ENCODE data around the gene EFHD2. TPM values are rescaled to one million over a fixed set of nuclear protein-coding genes. Genes with fewer than 3 reads are reported as not detected.
A peak's percentile ranks its signal among the peaks of the same experiment; 100 is the strongest.

The EFHD2 gene
- 29.1 and 29.8 TPM in 2 replicates for polyA plus RNA-seq (2013)

GRCh38 chr1:15409388-15410222 is at the start of gene EFHD2:
TSS of gene EFHD2 (plus strand) at chr1:15409888. CDS start at chr1:15409972, 84 bp downstream.
- Histone ChIP-seq H3K9ac (ENCODE audit: low read length) (peak within 1 kb of the TSS; percentile 60), H2AFZ (ENCODE audit: insufficient read depth, low read length, poor library complexity) (peak within 1 kb of the TSS; percentile 56), H3K23ac (ENCODE audit: low read length) (no peak within 1 kb of the TSS), H3K18ac (ENCODE audit: low read length) (peak within 1 kb of the TSS; percentile 64), H3K79me2 (ENCODE audit: control insufficient read depth, insufficient read depth, low read length, poor library complexity) (peaks cover 2% of the 10 kb centered on the region), H4K12ac (ENCODE audit: low read depth, low read length) (peak within 1 kb of the TSS; percentile 43), H3K27ac (ENCODE audit: low read depth, low read length) (no peak within 1 kb of the TSS), H3K4ac (ENCODE audit: low read depth, low read length) (peak within 1 kb of the TSS; percentile 18), H4K91ac (ENCODE audit: low read depth, low read length) (peak within 1 kb of the TSS; percentile 56), H3K36me3 (ENCODE audit: control insufficient read depth in 1 of 2, insufficient read depth in 2 of 2, low read length in 2 of 2) (peaks cover 0 to 2% of the 10 kb centered on the region in 2 experiments), H3K4me3 (ENCODE audit: low read depth, low read length) (peak within 1 kb of the TSS; percentile 90), H2BK5ac (ENCODE audit: low read depth, low read length, poor library complexity) (peak within 1 kb of the TSS; percentile 10), H3K27me3 (ENCODE audit: insufficient read depth, low read length) (no peaks in the 10 kb centered on the region), H3K4me1 (ENCODE audit: control insufficient read depth in 1 of 2, insufficient read depth in 2 of 2, low read length in 2 of 2) (peaks cover 20 to 28% of the 10 kb centered on the region in 2 experiments), H3K14ac (ENCODE audit: low read length) (peak within 1 kb of the TSS; percentile 67), H3K9me3 (ENCODE audit: insufficient read depth, low read depth, low read length) (no peaks in the 10 kb centered on the region), H2BK120ac (ENCODE audit: insufficient read depth, low read length, poor library complexity) (peak within 1 kb of the TSS; percentile 23), H2BK12ac (ENCODE audit: low read length) (no peak within 1 kb of the TSS), H3K79me1 (ENCODE audit: low read length) (peaks cover 11% of the 10 kb centered on the region), H2AK5ac (ENCODE audit: low read length) (peak within 1 kb of the TSS; percentile 50), H3K4me2 (ENCODE audit: low read length) (peak within 1 kb of the TSS; percentile 85), H4K8ac (ENCODE audit: low read depth, low read length) (peak within 1 kb of the TSS; percentile 75)
- WGBS (ENCODE audit: extremely low coverage, insufficient coverage, insufficient read length): no CpG with 5 or more reads among the region's 99 CpGs
- peak; percentile 79 to 90 for DNase-seq

- Histone ChIP-seq H3K18ac (ENCODE audit: low read length) (no peak overlapping the region), H4K91ac (ENCODE audit: low read depth, low read length) (no peak overlapping the region), H4K8ac (ENCODE audit: low read depth, low read length) (no peak overlapping the region), H2BK5ac (ENCODE audit: low read depth, low read length, poor library complexity) (no peak overlapping the region), H3K4me1 (ENCODE audit: control insufficient read depth in 1 of 2, insufficient read depth in 2 of 2, low read length in 2 of 2) (peaks cover 2 to 3% of the 10 kb centered on the region in 2 experiments), H3K4me3 (ENCODE audit: low read depth, low read length) (no peak overlapping the region), H3K9me3 (ENCODE audit: insufficient read depth, low read depth, low read length) (no peaks in the 10 kb centered on the region), H2BK12ac (ENCODE audit: low read length) (no peak overlapping the region), H3K27me3 (ENCODE audit: insufficient read depth, low read length) (no peaks in the 10 kb centered on the region), H3K79me1 (ENCODE audit: low read length) (no peaks in the 10 kb centered on the region), H2AFZ (ENCODE audit: insufficient read depth, low read length, poor library complexity) (no peak overlapping the region), H3K9ac (ENCODE audit: low read length) (no peak overlapping the region), H3K23ac (ENCODE audit: low read length) (no peak overlapping the region), H3K27ac (ENCODE audit: low read depth, low read length) (no peak overlapping the region), H2AK5ac (ENCODE audit: low read length) (no peak overlapping the region), H3K4ac (ENCODE audit: low read depth, low read length) (no peak overlapping the region), H4K12ac (ENCODE audit: low read depth, low read length) (no peak overlapping the region), H3K79me2 (ENCODE audit: control insufficient read depth, insufficient read depth, low read length, poor library complexity) (no peaks in the 10 kb centered on the region), H3K4me2 (ENCODE audit: low read length) (no peak overlapping the region), H3K36me3 (ENCODE audit: control insufficient read depth in 1 of 2, insufficient read depth in 2 of 2, low read length in 2 of 2) (no peaks in the 10 kb centered on the region), H2BK120ac (ENCODE audit: insufficient read depth, low read length, poor library complexity) (no peak overlapping the region), H3K14ac (ENCODE audit: low read length) (no peak overlapping the region)
- WGBS (ENCODE audit: extremely low coverage, insufficient coverage, insufficient read length): no CpG with 5 or more reads among the region's 14 CpGs
- no peak for DNase-seq
These were observed 49.0 kb upstream of the EFHD2 start for GRCh38 chr1:15360700-15361099.

- WGBS (ENCODE audit: extremely low coverage, insufficient coverage, insufficient read length): no CpG with 5 or more reads among the region's 13 CpGs
- Histone ChIP-seq H3K4me2 (ENCODE audit: low read length) (no peak overlapping the region), H2BK5ac (ENCODE audit: low read depth, low read length, poor library complexity) (no peak overlapping the region), H3K27me3 (ENCODE audit: insufficient read depth, low read length) (no peaks in the 10 kb centered on the region), H4K8ac (ENCODE audit: low read depth, low read length) (no peak overlapping the region), H3K23ac (ENCODE audit: low read length) (no peak overlapping the region), H3K27ac (ENCODE audit: low read depth, low read length) (no peak overlapping the region), H4K91ac (ENCODE audit: low read depth, low read length) (no peak overlapping the region), H2AK5ac (ENCODE audit: low read length) (no peak overlapping the region), H3K36me3 (ENCODE audit: control insufficient read depth in 1 of 2, insufficient read depth in 2 of 2, low read length in 2 of 2) (no peaks in the 10 kb centered on the region), H3K4me3 (ENCODE audit: low read depth, low read length) (no peak overlapping the region), H3K14ac (ENCODE audit: low read length) (no peak overlapping the region), H2BK120ac (ENCODE audit: insufficient read depth, low read length, poor library complexity) (no peak overlapping the region), H4K12ac (ENCODE audit: low read depth, low read length) (no peak overlapping the region), H2BK12ac (ENCODE audit: low read length) (no peak overlapping the region), H3K4ac (ENCODE audit: low read depth, low read length) (no peak overlapping the region), H3K79me1 (ENCODE audit: low read length) (no peaks in the 10 kb centered on the region), H2AFZ (ENCODE audit: insufficient read depth, low read length, poor library complexity) (no peak overlapping the region), H3K18ac (ENCODE audit: low read length) (no peak overlapping the region), H3K79me2 (ENCODE audit: control insufficient read depth, insufficient read depth, low read length, poor library complexity) (no peaks in the 10 kb centered on the region), H3K4me1 (ENCODE audit: control insufficient read depth in 1 of 2, insufficient read depth in 2 of 2, low read length in 2 of 2) (no peaks in the 10 kb centered on the region), H3K9ac (ENCODE audit: low read length) (no peak overlapping the region), H3K9me3 (ENCODE audit: insufficient read depth, low read depth, low read length) (no peaks in the 10 kb centered on the region)
- DNase-seq: no peak
These were observed 47.5 kb upstream of the EFHD2 start for GRCh38 chr1:15362096-15362736.

GRCh38 chr1:15362737-15363128 is 47.0 kb upstream of the EFHD2 start:
- no peak overlapping the region for H2AK5ac ChIP-seq (ENCODE audit: low read length)
- no peak overlapping the region for H2BK120ac ChIP-seq (ENCODE audit: insufficient read depth, low read length, poor library complexity)
- H2AFZ ChIP-seq (ENCODE audit: insufficient read depth, low read length, poor library complexity): no peak overlapping the region
- no peak overlapping the region for H3K18ac ChIP-seq (ENCODE audit: low read length)
- H4K8ac ChIP-seq (ENCODE audit: low read depth, low read length): no peak overlapping the region
- no peaks in the 10 kb centered on the region for H3K4me1 ChIP-seq (ENCODE audit: control insufficient read depth in 1 of 2, insufficient read depth in 2 of 2, low read length in 2 of 2)
- H4K12ac ChIP-seq (ENCODE audit: low read depth, low read length): no peak overlapping the region
- no peak overlapping the region for H3K23ac ChIP-seq (ENCODE audit: low read length)
- no peak overlapping the region for H2BK5ac ChIP-seq (ENCODE audit: low read depth, low read length, poor library complexity)
- H3K36me3 ChIP-seq (ENCODE audit: control insufficient read depth in 1 of 2, insufficient read depth in 2 of 2, low read length in 2 of 2): no peaks in the 10 kb centered on the region
- no CpG with 5 or more reads among the region's 4 CpGs for WGBS (ENCODE audit: extremely low coverage, insufficient coverage, insufficient read length)
- no peak overlapping the region for H2BK12ac ChIP-seq (ENCODE audit: low read length)
- no peak for DNase-seq
- H3K27me3 ChIP-seq (ENCODE audit: insufficient read depth, low read length): no peaks in the 10 kb centered on the region
- no peaks in the 10 kb centered on the region for H3K79me1 ChIP-seq (ENCODE audit: low read length)
- H3K14ac ChIP-seq (ENCODE audit: low read length): no peak overlapping the region
- no peaks in the 10 kb centered on the region for H3K9me3 ChIP-seq (ENCODE audit: insufficient read depth, low read depth, low read length)
- H3K27ac ChIP-seq (ENCODE audit: low read depth, low read length): no peak overlapping the region
- no peak overlapping the region for H3K4me3 ChIP-seq (ENCODE audit: low read depth, low read length)
- no peak overlapping the region for H3K4me2 ChIP-seq (ENCODE audit: low read length)
- H4K91ac ChIP-seq (ENCODE audit: low read depth, low read length): no peak overlapping the region
- H3K9ac ChIP-seq (ENCODE audit: low read length): no peak overlapping the region
- no peaks in the 10 kb centered on the region for H3K79me2 ChIP-seq (ENCODE audit: control insufficient read depth, insufficient read depth, low read length, poor library complexity)
- H3K4ac ChIP-seq (ENCODE audit: low read depth, low read length): no peak overlapping the region
